Astrocyte of the cerebellum (primary cell): ENCODE data around the gene TPRG1L.
"Not testable (repeated sequence)": the region's sequence is repeated elsewhere in the genome, so short reads cannot be mapped to it uniquely, and the experiment has no call there.

Experiments
- DNase-seq: peaks from one replicate; pipeline ENCODE4 v3.0.0-alpha.2; 2011; ENCODE audit warnings: low read depth
- H3K4me3 ChIP-seq: 2 replicates; pipeline ENCODE4 v1.5.1; 2011; ENCODE audit warnings: mild to moderate bottlenecking, low read depth, low read length, moderate library complexity
- CTCF ChIP-seq: IDR thresholded peaks from 2 replicates; pipeline ENCODE4 v1.5.1; 2012; ENCODE audit warnings: low read length, low read depth, moderate library complexity, mild to moderate bottlenecking; ENCODE audit errors: missing control alignments
- in situ Hi-C: cut with HindIII; loops from 2 replicates; pipeline ENCODE4 v1.10.0; 2017; ENCODE audit warnings: low sequenced_read_pairs

TPRG1L gene

GRCh38 chr1:3579626-3580025 lies 45.2 kb upstream of the TPRG1L start:
- no peak overlapping the region for H3K4me3 ChIP-seq
- in situ Hi-C loops, result loop anchor here (5.0 kb wide), 1 partner anchor 42 kb away; no protein-coding TSS in a partner anchor
- DNase-seq, result no peak
- no peak for TF ChIP-seq CTCF

- no peak for DNase-seq
- no peak for TF ChIP-seq CTCF
- no peak overlapping the region for H3K4me3 ChIP-seq
- in situ Hi-C loops, result loop anchor here (5.0 kb wide), 1 partner anchor 43 kb away; no protein-coding TSS in a partner anchor
Measured at GRCh38 chr1:3580231-3580630, 44.6 kb upstream of the TPRG1L start.

GRCh38 chr1:3581296-3582036 lies 43.3 kb upstream of the TPRG1L start:
- DNase-seq, result no peak
- no peak overlapping the region for H3K4me3 ChIP-seq
- in situ Hi-C loops, result loop anchor here (5.0 kb wide), 1 partner anchor 44 kb away; no protein-coding TSS in a partner anchor
- TF ChIP-seq CTCF, result no peak

- not testable (repeated sequence) for H3K4me3 ChIP-seq, DNase-seq
- in situ Hi-C loops, result loop anchor here (5.0 kb wide), 1 partner anchor 46 kb away; no protein-coding TSS in a partner anchor
Measured at GRCh38 chr1:3583751-3584150, 41.1 kb upstream of the TPRG1L start.

- H3K4me3 ChIP-seq, result no peak overlapping the region
- no peak for TF ChIP-seq CTCF
- in situ Hi-C loops, result loop anchor here (5.0 kb wide), 1 partner anchor 48 kb away; no protein-coding TSS in a partner anchor
- no peak for DNase-seq
Measured at GRCh38 chr1:3584915-3585314, 39.9 kb upstream of the TPRG1L start.

GRCh38 chr1:3585353-3585868 lies 39.4 kb upstream of the TPRG1L start:
- in situ Hi-C loops, H3K4me3 ChIP-seq, DNase-seq: not testable (repeated sequence)

GRCh38 chr1:3585940-3586568 lies 38.8 kb upstream of the TPRG1L start:
- no peak overlapping the region for H3K4me3 ChIP-seq
- no peak for TF ChIP-seq CTCF
- no peak for DNase-seq
- in situ Hi-C loops, result no loop called here
